M059J (cell line): ENCODE results near the gene PTPRD. TPM values are rescaled to one million over a fixed set of nuclear protein-coding genes. Genes with fewer than 3 reads are reported as not detected.

ENCODE experiments used
- DNase-seq: peaks from one replicate; pipeline ENCODE4 v3.0.0-alpha.2; 2012; ENCODE audit warnings: low read depth
- total RNA-seq: library from RNA; depleted of rRNA; stranded (reverse); fragments of >200 nt; shearing (Covaris generic); gene quantifications from 2 replicates; pipeline ENCODE4 v1.2.3, GENCODE V29; 2014

Gene PTPRD
- total RNA-seq, 1 experiment from 2014 or later: not detected

- DNase-seq: no peak
Measured at GRCh38 chr9:8390571-8390970, 2222.2 kb downstream of the PTPRD start.

- no peak for DNase-seq
Measured at GRCh38 chr9:8389531-8389930, 2223.3 kb downstream of the PTPRD start.

- DNase-seq: no peak
Measured at GRCh38 chr9:8388132-8388531, 2224.7 kb downstream of the PTPRD start.

- DNase-seq: no peak
Measured at GRCh38 chr9:8384091-8384490, 2228.7 kb downstream of the PTPRD start.

GRCh38 chr9:8382777-8383527 lies 2229.8 kb downstream of the PTPRD start:
- DNase-seq: no peak

DNA sequence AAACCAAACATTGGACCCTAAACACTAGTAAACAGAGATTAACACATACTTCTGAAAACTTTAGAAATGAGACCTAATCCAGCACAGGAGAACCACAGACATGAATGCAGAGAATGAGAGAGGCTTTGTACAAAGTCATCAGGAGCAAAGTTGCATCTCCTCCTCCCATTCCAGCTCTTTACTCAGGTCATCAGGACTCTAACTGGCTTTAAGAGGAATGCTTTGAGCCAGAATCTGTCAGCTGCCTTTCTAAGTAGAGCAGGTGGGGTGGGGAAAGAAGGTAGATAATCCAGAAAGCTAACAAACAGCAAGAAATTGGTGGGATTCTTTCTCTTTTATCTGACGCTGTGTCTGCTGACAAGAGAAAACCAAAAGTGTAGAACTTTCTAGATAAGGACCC lies 2230.5 kb downstream of the PTPRD start:
- no peak for DNase-seq

DNA sequence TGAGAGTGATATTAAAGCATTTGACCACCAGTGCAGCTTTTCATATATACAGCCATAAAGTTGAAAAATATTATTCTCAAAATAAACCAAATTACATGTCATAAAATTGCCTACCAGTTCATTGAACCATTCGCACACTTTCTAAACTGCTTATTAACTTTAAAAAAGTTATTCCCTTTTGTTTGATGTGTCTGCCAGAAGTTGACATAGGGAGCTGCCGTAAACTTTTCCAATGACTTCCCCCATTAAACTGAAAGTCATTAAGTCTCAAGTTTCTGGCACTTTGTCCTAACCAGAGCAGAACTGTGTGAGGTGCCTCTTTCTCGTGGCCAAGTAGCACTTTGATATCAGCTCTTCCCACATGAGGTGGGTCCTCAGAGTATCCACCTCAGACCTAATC lies 2231.2 kb downstream of the PTPRD start:
- DNase-seq: no peak

- no peak for DNase-seq
Measured at GRCh38 chr9:8374471-8374870, 2238.3 kb downstream of the PTPRD start.

- DNase-seq: no peak
Measured at GRCh38 chr9:8371686-8372085, 2241.1 kb downstream of the PTPRD start.

GRCh38 chr9:8366161-8366926 lies 2246.5 kb downstream of the PTPRD start:
- DNase-seq: no peak

GRCh38 chr9:8365466-8366160 lies 2247.2 kb downstream of the PTPRD start:
- no peak for DNase-seq

- DNase-seq: no peak
Measured at GRCh38 chr9:8365029-8365428, 2247.8 kb downstream of the PTPRD start.

DNA sequence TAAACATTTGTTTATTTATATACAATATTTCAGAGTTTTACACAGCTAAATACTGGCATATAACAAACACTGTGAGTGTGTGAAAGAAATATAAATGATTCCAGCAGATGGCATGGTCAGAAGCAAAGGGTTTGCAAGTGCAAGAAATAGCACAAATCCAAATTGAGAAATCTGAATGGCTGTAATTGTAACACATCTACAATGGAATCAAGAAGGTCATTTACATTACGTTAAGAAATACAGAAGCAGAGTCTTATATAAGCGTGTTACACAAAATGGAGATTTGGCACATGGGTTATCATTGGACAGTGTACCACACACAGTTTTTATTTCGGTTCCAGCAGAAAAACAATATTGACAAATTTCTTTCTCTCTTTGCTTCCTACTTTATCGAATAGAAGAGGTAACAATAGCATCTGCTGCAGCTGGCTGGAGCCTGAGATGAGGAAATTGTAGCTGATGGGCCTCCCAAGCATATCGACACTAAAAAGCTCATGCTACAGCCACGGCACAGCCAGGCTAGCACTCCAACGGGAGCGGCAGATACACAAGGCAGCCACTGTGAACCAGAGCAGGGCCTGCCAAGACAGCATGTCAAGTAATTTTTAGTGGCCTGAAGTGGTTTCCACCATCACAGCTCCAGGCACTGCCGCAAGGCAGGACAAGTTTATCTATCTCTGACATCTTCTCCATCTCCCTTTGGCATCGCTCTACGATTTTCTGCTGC lies 2248.6 kb downstream of the PTPRD start:
- DNase-seq: no peak

DNA sequence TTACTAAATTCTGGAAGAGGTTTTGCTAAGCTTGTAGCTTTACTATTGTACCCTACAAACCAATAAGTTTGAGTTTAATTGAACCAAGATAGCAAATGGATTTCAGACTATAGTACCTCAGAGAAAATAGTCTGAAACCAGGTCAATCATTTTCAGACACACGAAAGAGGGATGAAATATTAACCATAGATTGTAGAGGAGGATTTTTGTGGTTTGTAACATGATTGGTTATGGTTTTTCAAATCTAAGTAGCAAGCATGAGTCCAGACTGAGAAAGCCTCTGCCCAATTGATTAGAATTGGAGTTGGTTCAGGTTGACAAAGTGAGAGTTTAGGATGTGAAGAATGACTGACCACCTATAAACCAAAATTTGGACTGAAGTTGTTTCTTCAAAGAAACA lies 2250.6 kb downstream of the PTPRD start:
- DNase-seq: no peak

- DNase-seq: no peak
Measured at GRCh38 chr9:8361364-8361763, 2251.4 kb downstream of the PTPRD start.

DNA sequence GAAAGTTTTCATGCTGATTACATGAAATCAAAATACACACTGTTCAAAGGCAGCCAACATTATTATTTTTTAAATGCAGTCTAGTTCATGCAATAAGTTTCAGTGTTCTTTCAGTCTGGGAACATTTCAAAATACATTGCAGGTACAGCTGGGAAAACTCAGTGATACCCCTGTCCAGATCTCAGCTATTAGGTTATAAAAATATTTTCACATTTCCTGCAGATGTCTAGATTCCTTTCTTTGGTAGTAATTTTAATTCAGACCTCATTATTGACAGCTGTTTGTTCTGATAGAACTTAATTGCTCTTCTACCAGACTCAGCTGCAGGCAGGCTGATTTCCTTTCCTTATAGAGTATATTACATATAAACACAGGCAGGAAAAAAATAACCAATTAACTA lies 2256.4 kb downstream of the PTPRD start:
- no peak for DNase-seq

- DNase-seq: no peak
Measured at GRCh38 chr9:8351436-8351835, 2261.4 kb downstream of the PTPRD start.

- no peak for DNase-seq
Measured at GRCh38 chr9:8349901-8350300, 2262.9 kb downstream of the PTPRD start.

- DNase-seq: no peak
Measured at GRCh38 chr9:8349376-8349775, 2263.4 kb downstream of the PTPRD start.

- no peak for DNase-seq
Measured at GRCh38 chr9:8348756-8349155, 2264.0 kb downstream of the PTPRD start.

- no peak for DNase-seq
Measured at GRCh38 chr9:8346296-8346695, 2266.5 kb downstream of the PTPRD start.
